ENCODE data around the gene ALDH5A1.

ALDH5A1 gene

DNA sequence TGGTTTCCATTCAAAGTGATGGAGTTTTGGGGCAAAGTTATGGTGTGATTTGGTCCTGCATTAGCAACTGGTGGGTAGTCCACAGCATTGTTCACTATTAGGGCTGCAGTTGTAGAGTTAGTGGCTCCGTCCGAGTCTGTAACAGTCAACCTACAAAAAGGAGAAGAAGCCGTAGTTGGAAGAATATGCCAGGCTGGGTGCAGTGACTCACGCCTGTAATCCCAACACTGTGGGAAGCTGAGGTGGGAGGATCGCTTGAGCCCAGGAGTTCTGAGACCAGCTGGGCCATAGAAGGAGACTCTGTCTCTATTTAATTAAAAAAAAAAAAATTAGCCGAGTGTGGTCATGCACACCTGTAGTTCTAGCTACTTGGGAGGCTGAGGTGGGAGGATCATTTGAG is 81.7 kb downstream of the ALDH5A1 start:
- no peak for DNase-seq

DNA sequence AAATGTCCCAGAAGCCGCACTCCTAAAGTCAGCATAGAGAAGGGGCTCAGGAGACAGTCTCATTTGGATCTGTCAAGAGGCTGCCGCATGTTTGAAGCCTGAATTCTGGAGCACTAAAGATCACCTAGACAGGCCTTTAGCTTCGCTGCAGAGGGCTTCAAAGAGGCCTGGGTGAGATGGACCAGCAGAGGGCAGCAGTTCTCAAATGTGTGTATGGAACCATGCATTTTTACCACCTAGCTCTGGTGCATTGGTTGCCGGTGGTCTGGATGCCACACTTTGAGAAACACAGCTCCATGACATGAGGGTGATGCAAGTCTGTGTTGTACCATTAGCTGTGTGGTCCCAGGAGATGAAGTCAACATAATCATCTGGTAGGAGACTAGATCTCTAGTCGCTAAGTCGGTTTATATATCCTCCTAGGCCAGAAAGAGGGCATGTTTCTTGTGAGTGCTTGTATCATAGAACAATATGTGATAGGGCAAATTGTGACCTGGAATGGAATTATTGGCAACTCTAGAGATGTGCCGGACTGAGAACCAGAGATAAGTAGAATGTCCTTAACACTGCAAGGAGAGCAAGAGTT is 86.4 kb downstream of the ALDH5A1 start:
- peak; percentile 78 to 83 for DNase-seq

DNA sequence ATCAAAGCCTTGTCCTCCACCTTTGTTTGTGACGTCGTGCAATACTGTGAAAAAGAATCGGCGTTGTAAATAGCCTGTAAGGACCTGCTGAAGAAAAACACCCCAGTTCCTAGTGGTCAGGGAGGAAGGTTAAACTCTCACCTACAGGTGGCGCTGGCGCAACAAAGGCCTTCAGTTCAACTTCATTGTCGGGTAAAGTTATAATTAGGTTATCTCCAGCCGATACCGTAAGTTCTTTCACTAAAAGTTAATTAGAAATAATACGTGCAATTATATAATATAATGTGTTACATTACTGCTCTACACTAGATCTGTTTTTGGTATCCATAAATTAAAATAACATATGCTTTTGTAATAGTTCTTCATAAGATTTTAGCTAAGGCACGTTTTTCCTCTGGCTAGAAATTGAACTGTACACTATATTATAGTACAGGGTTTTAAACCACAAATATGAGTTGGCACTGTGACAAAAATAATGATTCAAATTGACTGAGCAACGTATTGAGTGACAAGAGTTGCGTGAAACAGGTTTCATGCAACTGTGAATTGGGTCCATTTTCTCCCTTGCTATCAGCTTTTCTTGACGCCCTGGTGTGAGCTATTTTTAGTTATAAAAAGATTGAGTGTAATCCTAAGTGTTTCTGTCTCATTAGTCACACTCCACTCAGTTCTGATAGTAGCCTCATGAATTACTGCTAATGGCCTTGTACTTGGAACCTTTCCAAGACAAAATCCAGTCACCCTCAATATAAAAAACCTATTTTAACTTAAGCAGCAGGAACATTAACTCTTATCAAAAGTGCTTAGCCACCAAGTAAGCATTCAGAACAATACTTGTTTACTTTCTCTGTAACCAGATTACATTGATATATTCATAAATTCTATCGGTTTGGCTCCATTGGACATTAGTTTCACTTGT is 89.0 kb downstream of the ALDH5A1 start:
- peak; percentile 67 for DNase-seq

DNA sequence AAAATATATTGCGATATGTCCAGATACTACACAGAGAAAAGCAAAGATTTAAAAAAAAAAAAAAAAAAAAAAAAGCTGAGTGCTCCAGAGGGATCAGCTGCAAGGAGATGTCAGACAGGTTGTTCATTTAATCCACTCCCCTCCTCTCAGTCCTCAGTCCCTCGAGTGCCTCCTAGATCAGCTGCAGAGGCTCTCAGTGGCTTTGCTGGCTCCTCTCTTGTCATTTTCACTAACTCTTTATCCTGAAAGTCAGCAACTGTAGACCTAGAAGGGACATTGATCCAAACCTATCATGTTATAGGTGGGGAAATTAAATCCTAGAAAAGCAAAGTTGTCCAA is 89.6 kb downstream of the ALDH5A1 start:
- DNase-seq = no peak
